ENCODE results near the gene C1QTNF9.
"Not testable (repeated sequence)": the region's sequence is repeated elsewhere in the genome, so short reads cannot be mapped to it uniquely, and the experiment has no call there.

The C1QTNF9 gene

GRCh38 chr13:24356270-24356669 lies 46.9 kb downstream of the C1QTNF9 start:
- Histone ChIP-seq H3K9ac (ENCODE audit: insufficient read length, low read depth) (no peak overlapping the region), H3K36me3 (ENCODE audit: insufficient read depth, insufficient read length, low read length) (no peaks in the 10 kb centered on the region), H3K27me3 (ENCODE audit: insufficient read depth, insufficient read length) (no peaks in the 10 kb centered on the region), H3K9me3 (ENCODE audit: insufficient read depth, low read length) (peaks cover 11% of the 10 kb centered on the region; the same call in 1 of the 2 replicates), H3K4me3 (ENCODE audit: insufficient read length, low read depth) (no peak overlapping the region), H3K4me1 (ENCODE audit: insufficient read depth, insufficient read length) (peaks cover 2% of the 10 kb centered on the region)
- DNase-seq (ENCODE audit: low read depth, low spot score): no peak
- TF ChIP-seq YY1 (IDR thresholded peaks at IDR 0.05; ENCODE audit: insufficient read depth, insufficient read length): no peak
- no peak for TF ChIP-seq SUZ12 (IDR thresholded peaks at IDR 0.05; ENCODE audit: extremely low read depth, insufficient read depth, insufficient read length)
- no peak for TF ChIP-seq ZNF274 (IDR thresholded peaks at IDR 0.05; ENCODE audit: low read depth, low read length)

- Histone ChIP-seq H3K9ac (ENCODE audit: insufficient read length, low read depth) (no peak overlapping the region), H3K36me3 (ENCODE audit: insufficient read depth, insufficient read length, low read length) (no peaks in the 10 kb centered on the region), H3K27me3 (ENCODE audit: insufficient read depth, insufficient read length) (no peaks in the 10 kb centered on the region), H3K4me1 (ENCODE audit: insufficient read depth, insufficient read length) (peaks cover 2% of the 10 kb centered on the region), H3K9me3 (ENCODE audit: insufficient read depth, low read length) (peaks cover 11% of the 10 kb centered on the region; the same call in 1 of the 2 replicates), H3K4me3 (ENCODE audit: insufficient read length, low read depth) (no peak overlapping the region)
- TF ChIP-seq ZNF274 (IDR thresholded peaks at IDR 0.05; ENCODE audit: low read depth, low read length): no peak
- no peak for TF ChIP-seq SUZ12 (IDR thresholded peaks at IDR 0.05; ENCODE audit: extremely low read depth, insufficient read depth, insufficient read length)
- no peak for TF ChIP-seq YY1 (IDR thresholded peaks at IDR 0.05; ENCODE audit: insufficient read depth, insufficient read length)
- DNase-seq (ENCODE audit: low read depth, low spot score): no peak
Observed at GRCh38 chr13:24356837-24357236, 47.5 kb downstream of the C1QTNF9 start.

- Histone ChIP-seq H3K27me3 (ENCODE audit: insufficient read depth, insufficient read length) (no peaks in the 10 kb centered on the region), H3K9me3 (ENCODE audit: insufficient read depth, low read length) (peaks cover 11% of the 10 kb centered on the region; the same call in 1 of the 2 replicates), H3K4me3 (ENCODE audit: insufficient read length, low read depth) (no peak overlapping the region), H3K36me3 (ENCODE audit: insufficient read depth, insufficient read length, low read length) (no peaks in the 10 kb centered on the region), H3K9ac (ENCODE audit: insufficient read length, low read depth) (no peak overlapping the region), H3K4me1 (ENCODE audit: insufficient read depth, insufficient read length) (peaks cover 2% of the 10 kb centered on the region)
- TF ChIP-seq YY1 (IDR thresholded peaks at IDR 0.05; ENCODE audit: insufficient read depth, insufficient read length) (no peak), ZNF274 (IDR thresholded peaks at IDR 0.05; ENCODE audit: low read depth, low read length) (no peak), SUZ12 (IDR thresholded peaks at IDR 0.05; ENCODE audit: extremely low read depth, insufficient read depth, insufficient read length) (no peak)
- no peak for DNase-seq (ENCODE audit: low read depth, low spot score)
Observed at GRCh38 chr13:24357756-24358155, 48.4 kb downstream of the C1QTNF9 start.

- H3K4me1 ChIP-seq (ENCODE audit: insufficient read depth, insufficient read length); H3K36me3 ChIP-seq (ENCODE audit: insufficient read depth, insufficient read length, low read length); H3K4me3 ChIP-seq (ENCODE audit: insufficient read length, low read depth); H3K27me3 ChIP-seq (ENCODE audit: insufficient read depth, insufficient read length); H3K9ac ChIP-seq (ENCODE audit: insufficient read length, low read depth); DNase-seq (ENCODE audit: low read depth, low spot score): not testable (repeated sequence)
- H3K9me3 ChIP-seq (ENCODE audit: insufficient read depth, low read length): peaks cover 11% of the 10 kb centered on the region; the same call in 1 of the 2 replicates
Observed at GRCh38 chr13:24358836-24359235, 49.5 kb downstream of the C1QTNF9 start.

GRCh38 chr13:24359252-24359651 lies 49.9 kb downstream of the C1QTNF9 start:
- H3K4me1 ChIP-seq (ENCODE audit: insufficient read depth, insufficient read length); DNase-seq (ENCODE audit: low read depth, low spot score); H3K4me3 ChIP-seq (ENCODE audit: insufficient read length, low read depth); H3K9ac ChIP-seq (ENCODE audit: insufficient read length, low read depth); H3K36me3 ChIP-seq (ENCODE audit: insufficient read depth, insufficient read length, low read length); H3K27me3 ChIP-seq (ENCODE audit: insufficient read depth, insufficient read length): not testable (repeated sequence)
- H3K9me3 ChIP-seq (ENCODE audit: insufficient read depth, low read length): peaks cover 11% of the 10 kb centered on the region; the same call in 1 of the 2 replicates

- no peak for DNase-seq (ENCODE audit: low read depth, low spot score)
- Histone ChIP-seq H3K4me3 (ENCODE audit: insufficient read length, low read depth) (no peak overlapping the region), H3K4me1 (ENCODE audit: insufficient read depth, insufficient read length) (peaks cover 2% of the 10 kb centered on the region), H3K9ac (ENCODE audit: insufficient read length, low read depth) (no peak overlapping the region), H3K9me3 (ENCODE audit: insufficient read depth, low read length) (peaks cover 11% of the 10 kb centered on the region; the same call in 1 of the 2 replicates), H3K36me3 (ENCODE audit: insufficient read depth, insufficient read length, low read length) (no peaks in the 10 kb centered on the region), H3K27me3 (ENCODE audit: insufficient read depth, insufficient read length) (no peaks in the 10 kb centered on the region)
- no peak for TF ChIP-seq ZNF274 (IDR thresholded peaks at IDR 0.05; ENCODE audit: low read depth, low read length)
- no peak for TF ChIP-seq YY1 (IDR thresholded peaks at IDR 0.05; ENCODE audit: insufficient read depth, insufficient read length)
- TF ChIP-seq SUZ12 (IDR thresholded peaks at IDR 0.05; ENCODE audit: extremely low read depth, insufficient read depth, insufficient read length): no peak
Observed at GRCh38 chr13:24360106-24360505, 50.7 kb downstream of the C1QTNF9 start.

- DNase-seq (ENCODE audit: low read depth, low spot score): no peak
- H3K9ac ChIP-seq (ENCODE audit: insufficient read length, low read depth): no peak overlapping the region
- H3K27me3 ChIP-seq (ENCODE audit: insufficient read depth, insufficient read length): no peaks in the 10 kb centered on the region
- peaks cover 8% of the 10 kb centered on the region; the same call in 1 of the 2 replicates for H3K9me3 ChIP-seq (ENCODE audit: insufficient read depth, low read length)
- H3K4me3 ChIP-seq (ENCODE audit: insufficient read length, low read depth): no peak overlapping the region
- TF ChIP-seq SUZ12 (IDR thresholded peaks at IDR 0.05; ENCODE audit: extremely low read depth, insufficient read depth, insufficient read length): no peak
- no peak for TF ChIP-seq YY1 (IDR thresholded peaks at IDR 0.05; ENCODE audit: insufficient read depth, insufficient read length)
- TF ChIP-seq ZNF274 (IDR thresholded peaks at IDR 0.05; ENCODE audit: low read depth, low read length): no peak
- H3K36me3 ChIP-seq (ENCODE audit: insufficient read depth, insufficient read length, low read length): no peaks in the 10 kb centered on the region
- H3K4me1 ChIP-seq (ENCODE audit: insufficient read depth, insufficient read length): peaks cover 2% of the 10 kb centered on the region
Observed at GRCh38 chr13:24361113-24361512, 51.7 kb downstream of the C1QTNF9 start.

GRCh38 chr13:24361852-24362366 lies 52.5 kb downstream of the C1QTNF9 start:
- Histone ChIP-seq H3K9ac (ENCODE audit: insufficient read length, low read depth) (no peak overlapping the region), H3K4me3 (ENCODE audit: insufficient read length, low read depth) (no peak overlapping the region), H3K27me3 (ENCODE audit: insufficient read depth, insufficient read length) (no peaks in the 10 kb centered on the region), H3K9me3 (ENCODE audit: insufficient read depth, low read length) (no peaks in the 10 kb centered on the region), H3K4me1 (ENCODE audit: insufficient read depth, insufficient read length) (peaks cover 2% of the 10 kb centered on the region), H3K36me3 (ENCODE audit: insufficient read depth, insufficient read length, low read length) (no peaks in the 10 kb centered on the region)
- no peak for DNase-seq (ENCODE audit: low read depth, low spot score)
- TF ChIP-seq ZNF274 (IDR thresholded peaks at IDR 0.05; ENCODE audit: low read depth, low read length) (no peak), YY1 (IDR thresholded peaks at IDR 0.05; ENCODE audit: insufficient read depth, insufficient read length) (no peak), SUZ12 (IDR thresholded peaks at IDR 0.05; ENCODE audit: extremely low read depth, insufficient read depth, insufficient read length) (no peak)
